Measurements from ENCODE around the gene MSANTD3. TPM values are rescaled to one million over a fixed set of nuclear protein-coding genes. Genes with fewer than 3 reads are reported as not detected.
"Not testable (repeated sequence)": the region's sequence is repeated elsewhere in the genome, so short reads cannot be mapped to it uniquely, and the experiment has no call there.

Gene MSANTD3
- total RNA-seq, 1 experiment from 2014 or later = 86.9 TPM

GRCh38 chr9:100417815-100418214 is 9.1 kb upstream of the MSANTD3 start:
- H2AFZ ChIP-seq (ENCODE audit: low read length) = no peak overlapping the region
- no peaks in the 10 kb centered on the region for H4K20me1 ChIP-seq (ENCODE audit: low read length)
- H3K9me2 ChIP-seq (replicated peaks; ENCODE audit: low read length) = no peaks in the 10 kb centered on the region
- intact Hi-C loops (cut with micrococcal nuclease) = no loop called here
- H3K4me2 ChIP-seq (ENCODE audit: low read length) = no peak overlapping the region
- H3K36me3 ChIP-seq (ENCODE audit: low read depth, low read length) = no peaks in the 10 kb centered on the region
- no peak overlapping the region for H3K27ac ChIP-seq (ENCODE audit: low read length)
- no peak overlapping the region for H3K4me3 ChIP-seq (ENCODE audit: low read length)
- BruUV-seq (replicated peaks) = no TSS peak
- no peaks in the 10 kb centered on the region for H3F3A ChIP-seq (ENCODE audit: low read length, unreplicated experiment)
- TF ChIP-seq EZH2phosphoT487 (IDR thresholded peaks at IDR 0.05; ENCODE audit: borderline replicate concordance, low read length) (no peak), CTCF (conservative IDR thresholded peaks at IDR 0.05; ENCODE audit: low read depth, low read length) (no peak)
- ChIA-PET CTCF (no interaction called here), POLR2A (ENCODE audit: unreplicated experiment) (no interaction called here)
- H3K9me3 ChIP-seq (ENCODE audit: low read length) = no peaks in the 10 kb centered on the region
- no peak overlapping the region for H3K9ac ChIP-seq (ENCODE audit: low read length)
- H3K4me1 ChIP-seq (ENCODE audit: insufficient read depth, low read length) = no peaks in the 10 kb centered on the region
- ATAC-seq (no peak), DNase-seq (no peak)
- H3K79me2 ChIP-seq (ENCODE audit: low read length) = no peaks in the 10 kb centered on the region
- H3K27me3 ChIP-seq (ENCODE audit: low read length) = no peaks in the 10 kb centered on the region

- no peaks in the 10 kb centered on the region for H4K20me1 ChIP-seq (ENCODE audit: low read length)
- H3K4me3 ChIP-seq (ENCODE audit: low read length) = no peak overlapping the region
- H3F3A ChIP-seq (ENCODE audit: low read length, unreplicated experiment) = no peaks in the 10 kb centered on the region
- no peak overlapping the region for H3K27ac ChIP-seq (ENCODE audit: low read length)
- intact Hi-C loops (cut with micrococcal nuclease) = no loop called here
- no peak overlapping the region for H2AFZ ChIP-seq (ENCODE audit: low read length)
- no TSS peak for BruUV-seq (replicated peaks)
- H3K9ac ChIP-seq (ENCODE audit: low read length) = no peak overlapping the region
- no peaks in the 10 kb centered on the region for H3K36me3 ChIP-seq (ENCODE audit: low read depth, low read length)
- no peak for TF ChIP-seq EZH2phosphoT487 (IDR thresholded peaks at IDR 0.05; ENCODE audit: borderline replicate concordance, low read length)
- no peak for TF ChIP-seq CTCF (conservative IDR thresholded peaks at IDR 0.05; ENCODE audit: low read depth, low read length)
- no peak for TF ChIP-seq EZH2 (IDR thresholded peaks at IDR 0.05; ENCODE audit: low read length, unreplicated experiment)
- H3K9me2 ChIP-seq (replicated peaks; ENCODE audit: low read length) = no peaks in the 10 kb centered on the region
- DNase-seq (no peak), ATAC-seq (no peak)
- POLR2A ChIA-PET (ENCODE audit: unreplicated experiment) = no interaction called here
- no peaks in the 10 kb centered on the region for H3K9me3 ChIP-seq (ENCODE audit: low read length)
- no peak overlapping the region for H3K4me2 ChIP-seq (ENCODE audit: low read length)
- no peaks in the 10 kb centered on the region for H3K79me2 ChIP-seq (ENCODE audit: low read length)
- H3K27me3 ChIP-seq (ENCODE audit: low read length) = no peaks in the 10 kb centered on the region
- no peaks in the 10 kb centered on the region for H3K4me1 ChIP-seq (ENCODE audit: insufficient read depth, low read length)
- CTCF ChIA-PET = no interaction called here
Observed at GRCh38 chr9:100419166-100419565, 7.8 kb upstream of the MSANTD3 start.

- H3K4me3 ChIP-seq (ENCODE audit: low read length); H2AFZ ChIP-seq (ENCODE audit: low read length); H3K9ac ChIP-seq (ENCODE audit: low read length); H3K27me3 ChIP-seq (ENCODE audit: low read length); BruUV-seq (replicated peaks); H3K4me1 ChIP-seq (ENCODE audit: insufficient read depth, low read length); H3F3A ChIP-seq (ENCODE audit: low read length, unreplicated experiment); CTCF ChIA-PET; DNase-seq; intact Hi-C loops (cut with micrococcal nuclease); H4K20me1 ChIP-seq (ENCODE audit: low read length); H3K9me3 ChIP-seq (ENCODE audit: low read length); H3K36me3 ChIP-seq (ENCODE audit: low read depth, low read length); H3K9me2 ChIP-seq (replicated peaks; ENCODE audit: low read length); ATAC-seq; H3K79me2 ChIP-seq (ENCODE audit: low read length); H3K27ac ChIP-seq (ENCODE audit: low read length); H3K4me2 ChIP-seq (ENCODE audit: low read length): not testable (repeated sequence)
- POLR2A ChIA-PET (ENCODE audit: unreplicated experiment) = interaction anchor here (0.6 kb wide), 1 partner anchor 45 kb away, joined by 4 read pairs; no protein-coding TSS in a partner anchor
Observed at GRCh38 chr9:100421116-100421515, 5.8 kb upstream of the MSANTD3 start.
